HepG2 (cell line): ENCODE measurements around the gene CARS2. TPM values are rescaled to one million over a fixed set of nuclear protein-coding genes. Genes with fewer than 3 reads are reported as not detected.

ENCODE experiments used
- ASH2L ChIP-seq: fragments of 300-600, 200-600 bp; sonication (generic); IDR thresholded peaks from 2 replicates; pipeline ENCODE4 v1.7.0; 2017; ENCODE audit warnings: low read depth, mild to moderate bottlenecking, moderate library complexity, mixed read lengths, low read length; ENCODE audit not compliant: insufficient read length
- CENPT ChIP-seq: sonication (generic); formaldehyde crosslinking; IDR thresholded peaks from 2 replicates; pipeline ENCODE4 v1.8.0; 2022; ENCODE audit warnings: low read depth, mild to moderate bottlenecking, moderate library complexity, missing genetic modification reagents
- KLF16 ChIP-seq, 2 experiments: sonication (generic) in 1 of 2; formaldehyde crosslinking in 1 of 2; IDR thresholded peaks; 2 replicates each; pipeline versions ENCODE4 v1.6.1 to v1.8.0; 2016 to 2023; ENCODE audit warnings: missing genetic modification reagents in 2 of 2, missing compliant biosample characterization in 1 of 2
- SP5 ChIP-seq: IDR thresholded peaks from 2 replicates; pipeline ENCODE4 v1.6.1; 2016; ENCODE audit warnings: low read depth, borderline replicate concordance
- TCF7 ChIP-seq: sonication (generic); IDR thresholded peaks from 2 replicates; pipeline ENCODE4 v1.6.1; 2016; ENCODE audit warnings: antibody characterized with exemption, low read depth
- THAP11 ChIP-seq: IDR thresholded peaks from 2 replicates; pipeline ENCODE4 v1.6.1; 2016; ENCODE audit warnings: missing biosample characterization, missing genetic modification reagents
- ZBTB7A ChIP-seq: sonication (generic); formaldehyde crosslinking; IDR thresholded peaks from 2 replicates; pipeline ENCODE4 v1.8.0; 2022; ENCODE audit warnings: mild to moderate bottlenecking, missing genetic modification reagents
- ZNF772 ChIP-seq: sonication (generic); formaldehyde crosslinking; IDR thresholded peaks from 2 replicates; pipeline ENCODE4 v1.5.0; 2020; ENCODE audit warnings: mild to moderate bottlenecking, missing genetic modification reagents
- polyA plus RNA-seq, 8 experiments: library from polyadenylated mRNA; depleted of rRNA in 3 of 8; stranded (reverse) in 7 of 8; unstranded in 1 of 8; fragments of >200 nt; fragmentation: Illumina TruSeq in 4 of 8; extraction: Trizol in 4 of 8; gene quantifications; 2 replicates each; pipeline versions ENCODE4 v1.2.1 to v1.2.3, GENCODE V29; 2011 to 2016; ENCODE audit warnings: low read depth in 4 of 8, missing spikeins in 1 of 8, mixed read lengths in 1 of 8; ENCODE audit not compliant: insufficient read depth in 1 of 8
- total RNA-seq, 5 experiments: library from RNA; depleted of rRNA; stranded (reverse); fragments of >200 nt; fragmentation: Illumina TruSeq; extraction: Trizol; gene quantifications; 2 replicates each; pipeline ENCODE4 v1.2.3, GENCODE V29; 2016; ENCODE audit warnings: low read depth in 1 of 5
- TF ChIP-seq, protein P1 (sequence below): sonication (generic); formaldehyde crosslinking; IDR thresholded peaks from 2 replicates; pipeline ENCODE4 v1.4.0; 2020; ENCODE audit warnings: missing genetic modification reagents
- TF ChIP-seq, protein P2 (sequence below): sonication (generic); formaldehyde crosslinking; IDR thresholded peaks from 2 replicates; pipeline ENCODE4 v1.4.0; 2020; ENCODE audit warnings: mild to moderate bottlenecking, missing genetic modification reagents
- TF ChIP-seq, protein P3 (sequence below), 2 experiments: sonication (generic) in 1 of 2; formaldehyde crosslinking in 1 of 2; IDR thresholded peaks; 2 replicates each; pipeline versions ENCODE4 v1.4.0 to v1.6.1; 2018 to 2020; ENCODE audit warnings: missing genetic modification reagents in 2 of 2, borderline replicate concordance in 1 of 2, low read depth in 1 of 2, mild to moderate bottlenecking in 1 of 2, missing biosample characterization in 1 of 2

The CARS2 gene
- total and polyA plus RNA-seq, 2 of the 13 experiments (the other 11 are each of a cell fraction or from before 2014, with no cell fraction given) = 41.1 to 59.3 TPM

DNA sequence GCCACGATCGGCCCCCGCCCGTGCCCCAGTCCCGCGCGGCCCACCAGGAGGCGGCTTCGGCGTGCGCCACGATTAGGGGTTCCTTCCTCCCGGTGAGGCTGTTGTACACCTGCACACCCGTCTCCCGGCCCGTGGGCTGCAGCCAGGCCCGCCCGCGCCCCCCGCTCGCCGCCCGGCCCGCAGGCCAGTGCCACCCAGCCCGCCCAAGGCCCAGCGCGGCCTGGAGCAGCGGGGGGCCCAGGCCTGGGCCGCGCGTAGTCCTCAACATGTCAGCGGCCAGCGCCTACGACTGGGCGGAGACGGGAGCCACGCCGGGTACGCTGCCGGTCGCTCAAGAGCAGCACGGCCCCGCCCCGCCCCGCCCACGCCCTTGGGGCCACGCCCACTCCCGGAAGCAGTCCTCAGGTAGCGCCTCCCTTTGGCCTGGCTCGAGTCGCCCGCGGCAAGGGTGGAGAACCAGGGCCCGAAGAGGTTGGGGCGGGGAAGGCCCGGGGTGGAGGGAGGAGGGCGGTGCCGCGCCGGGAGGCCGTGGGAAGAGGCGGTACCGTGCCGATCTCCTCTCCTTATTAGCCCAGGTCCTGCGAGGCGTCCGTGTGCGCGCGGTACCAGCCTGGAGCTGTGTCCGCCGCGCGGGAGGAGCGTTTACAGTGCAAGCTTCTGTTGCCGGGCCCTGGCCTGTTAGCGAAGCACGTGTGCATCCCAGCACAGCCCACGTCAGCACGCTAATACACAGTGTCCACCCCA, at the start of gene CARS2 (continued):
- TF ChIP-seq, protein P1, sequence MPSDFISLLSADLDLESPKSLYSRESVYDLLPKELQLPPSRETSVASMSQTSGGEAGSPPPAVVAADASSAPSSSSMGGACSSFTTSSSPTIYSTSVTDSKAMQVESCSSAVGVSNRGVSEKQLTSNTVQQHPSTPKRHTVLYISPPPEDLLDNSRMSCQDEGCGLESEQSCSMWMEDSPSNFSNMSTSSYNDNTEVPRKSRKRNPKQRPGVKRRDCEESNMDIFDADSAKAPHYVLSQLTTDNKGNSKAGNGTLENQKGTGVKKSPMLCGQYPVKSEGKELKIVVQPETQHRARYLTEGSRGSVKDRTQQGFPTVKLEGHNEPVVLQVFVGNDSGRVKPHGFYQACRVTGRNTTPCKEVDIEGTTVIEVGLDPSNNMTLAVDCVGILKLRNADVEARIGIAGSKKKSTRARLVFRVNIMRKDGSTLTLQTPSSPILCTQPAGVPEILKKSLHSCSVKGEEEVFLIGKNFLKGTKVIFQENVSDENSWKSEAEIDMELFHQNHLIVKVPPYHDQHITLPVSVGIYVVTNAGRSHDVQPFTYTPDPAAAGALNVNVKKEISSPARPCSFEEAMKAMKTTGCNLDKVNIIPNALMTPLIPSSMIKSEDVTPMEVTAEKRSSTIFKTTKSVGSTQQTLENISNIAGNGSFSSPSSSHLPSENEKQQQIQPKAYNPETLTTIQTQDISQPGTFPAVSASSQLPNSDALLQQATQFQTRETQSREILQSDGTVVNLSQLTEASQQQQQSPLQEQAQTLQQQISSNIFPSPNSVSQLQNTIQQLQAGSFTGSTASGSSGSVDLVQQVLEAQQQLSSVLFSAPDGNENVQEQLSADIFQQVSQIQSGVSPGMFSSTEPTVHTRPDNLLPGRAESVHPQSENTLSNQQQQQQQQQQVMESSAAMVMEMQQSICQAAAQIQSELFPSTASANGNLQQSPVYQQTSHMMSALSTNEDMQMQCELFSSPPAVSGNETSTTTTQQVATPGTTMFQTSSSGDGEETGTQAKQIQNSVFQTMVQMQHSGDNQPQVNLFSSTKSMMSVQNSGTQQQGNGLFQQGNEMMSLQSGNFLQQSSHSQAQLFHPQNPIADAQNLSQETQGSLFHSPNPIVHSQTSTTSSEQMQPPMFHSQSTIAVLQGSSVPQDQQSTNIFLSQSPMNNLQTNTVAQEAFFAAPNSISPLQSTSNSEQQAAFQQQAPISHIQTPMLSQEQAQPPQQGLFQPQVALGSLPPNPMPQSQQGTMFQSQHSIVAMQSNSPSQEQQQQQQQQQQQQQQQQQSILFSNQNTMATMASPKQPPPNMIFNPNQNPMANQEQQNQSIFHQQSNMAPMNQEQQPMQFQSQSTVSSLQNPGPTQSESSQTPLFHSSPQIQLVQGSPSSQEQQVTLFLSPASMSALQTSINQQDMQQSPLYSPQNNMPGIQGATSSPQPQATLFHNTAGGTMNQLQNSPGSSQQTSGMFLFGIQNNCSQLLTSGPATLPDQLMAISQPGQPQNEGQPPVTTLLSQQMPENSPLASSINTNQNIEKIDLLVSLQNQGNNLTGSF = peak; percentile 24; the same call in 1 of the 2 replicates
- TF ChIP-seq KLF16 (CRISPR knock-in tag; IDR thresholded peaks at IDR 0.05) (peak in 1 of 2 experiments; percentile 55; a peak in 1 of 4 replicates), TCF7 (no peak), ASH2L (peak; percentile 42), ZBTB7A (CRISPR knock-in tag) (peak; percentile 52; the same call in 1 of the 2 replicates), CENPT (CRISPR knock-in tag) (peak; percentile 59; the same call in 1 of the 2 replicates), SP5 (CRISPR knock-in tag) (peak; percentile 88), ZNF772 (CRISPR knock-in tag) (no peak; the same call in 1 of the 2 replicates), THAP11 (CRISPR knock-in tag) (peak; percentile 74; the same call in 1 of the 2 replicates)
- TF ChIP-seq, protein P2, sequence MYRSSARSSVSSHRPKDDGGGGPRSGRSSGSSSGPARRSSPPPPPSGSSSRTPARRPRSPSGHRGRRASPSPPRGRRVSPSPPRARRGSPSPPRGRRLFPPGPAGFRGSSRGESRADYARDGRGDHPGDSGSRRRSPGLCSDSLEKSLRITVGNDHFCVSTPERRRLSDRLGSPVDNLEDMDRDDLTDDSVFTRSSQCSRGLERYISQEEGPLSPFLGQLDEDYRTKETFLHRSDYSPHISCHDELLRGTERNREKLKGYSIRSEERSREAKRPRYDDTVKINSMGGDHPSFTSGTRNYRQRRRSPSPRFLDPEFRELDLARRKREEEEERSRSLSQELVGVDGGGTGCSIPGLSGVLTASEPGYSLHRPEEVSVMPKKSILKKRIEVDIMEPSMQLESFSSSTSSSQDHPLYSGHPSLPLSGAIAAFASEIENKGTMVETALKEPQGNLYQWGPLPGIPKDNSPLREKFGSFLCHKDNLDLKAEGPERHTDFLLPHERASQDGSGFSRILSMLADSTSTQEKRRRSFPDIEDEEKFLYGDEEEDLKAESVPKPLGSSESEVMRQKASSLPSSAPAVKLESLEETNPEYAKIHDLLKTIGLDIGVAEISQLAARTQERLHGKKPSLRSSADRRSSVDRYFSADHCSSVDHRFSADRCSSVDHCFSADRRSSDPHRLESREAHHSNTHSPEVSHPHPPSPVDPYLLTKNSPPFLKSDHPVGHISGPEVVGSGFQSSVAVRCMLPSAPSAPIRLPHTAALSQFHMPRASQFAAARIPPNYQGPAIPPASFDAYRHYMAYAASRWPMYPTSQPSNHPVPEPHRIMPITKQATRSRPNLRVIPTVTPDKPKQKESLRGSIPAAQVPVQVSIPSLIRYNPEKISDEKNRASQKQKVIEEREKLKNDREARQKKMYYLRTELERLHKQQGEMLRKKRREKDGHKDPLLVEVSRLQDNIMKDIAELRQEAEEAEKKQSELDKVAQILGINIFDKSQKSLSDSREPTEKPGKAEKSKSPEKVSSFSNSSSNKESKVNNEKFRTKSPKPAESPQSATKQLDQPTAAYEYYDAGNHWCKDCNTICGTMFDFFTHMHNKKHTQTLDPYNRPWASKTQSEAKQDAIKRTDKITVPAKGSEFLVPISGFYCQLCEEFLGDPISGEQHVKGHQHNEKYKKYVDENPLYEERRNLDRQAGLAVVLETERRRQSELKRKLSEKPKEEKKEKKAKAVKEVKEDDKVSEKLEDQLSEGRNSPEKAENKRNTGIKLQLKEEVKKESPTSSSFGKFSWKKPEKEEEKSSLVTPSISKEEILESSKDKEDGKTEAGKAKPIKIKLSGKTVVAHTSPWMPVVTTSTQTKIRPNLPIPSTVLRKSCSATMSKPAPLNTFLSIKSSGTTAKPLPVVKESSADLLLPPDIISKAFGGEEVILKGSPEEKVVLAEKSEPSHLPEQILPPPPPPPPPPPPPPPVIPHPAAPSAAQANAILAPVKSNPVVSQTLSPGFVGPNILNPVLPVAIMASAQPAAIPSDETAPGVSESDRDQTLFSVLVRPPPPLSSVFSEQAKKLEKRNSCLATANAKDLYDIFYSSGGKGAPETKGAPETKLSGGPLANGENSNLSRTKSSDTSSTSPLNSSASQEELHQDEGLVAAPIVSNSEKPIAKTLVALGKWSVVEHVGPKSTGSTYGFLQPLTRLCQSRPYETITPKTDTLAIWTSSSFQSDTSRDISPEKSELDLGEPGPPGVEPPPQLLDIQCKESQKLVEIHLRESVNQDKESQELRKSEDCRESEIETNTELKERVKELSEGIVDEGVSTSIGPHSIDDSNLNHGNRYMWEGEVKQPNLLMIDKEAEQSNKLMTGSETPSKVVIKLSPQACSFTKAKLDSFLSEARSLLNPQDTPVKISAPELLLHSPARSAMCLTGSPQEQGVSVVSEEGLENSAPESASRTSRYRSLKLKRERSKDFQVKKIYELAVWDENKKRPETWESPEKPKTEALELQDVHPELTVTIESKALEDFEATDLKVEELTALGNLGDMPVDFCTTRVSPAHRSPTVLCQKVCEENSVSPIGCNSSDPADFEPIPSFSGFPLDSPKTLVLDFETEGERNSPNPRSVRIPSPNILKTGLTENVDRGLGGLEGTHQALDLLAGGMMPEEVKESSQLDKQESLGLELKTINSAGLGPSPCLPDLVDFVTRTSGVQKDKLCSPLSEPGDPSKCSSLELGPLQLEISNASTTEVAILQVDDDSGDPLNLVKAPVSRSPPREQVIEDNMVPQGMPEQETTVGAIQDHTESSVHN = no peak
- TF ChIP-seq, protein P3, sequence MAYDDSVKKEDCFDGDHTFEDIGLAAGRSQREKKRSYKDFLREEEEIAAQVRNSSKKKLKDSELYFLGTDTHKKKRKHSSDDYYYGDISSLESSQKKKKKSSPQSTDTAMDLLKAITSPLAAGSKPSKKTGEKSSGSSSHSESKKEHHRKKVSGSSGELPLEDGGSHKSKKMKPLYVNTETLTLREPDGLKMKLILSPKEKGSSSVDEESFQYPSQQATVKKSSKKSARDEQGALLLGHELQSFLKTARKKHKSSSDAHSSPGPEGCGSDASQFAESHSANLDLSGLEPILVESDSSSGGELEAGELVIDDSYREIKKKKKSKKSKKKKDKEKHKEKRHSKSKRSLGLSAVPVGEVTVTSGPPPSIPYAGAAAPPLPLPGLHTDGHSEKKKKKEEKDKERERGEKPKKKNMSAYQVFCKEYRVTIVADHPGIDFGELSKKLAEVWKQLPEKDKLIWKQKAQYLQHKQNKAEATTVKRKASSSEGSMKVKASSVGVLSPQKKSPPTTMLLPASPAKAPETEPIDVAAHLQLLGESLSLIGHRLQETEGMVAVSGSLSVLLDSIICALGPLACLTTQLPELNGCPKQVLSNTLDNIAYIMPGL (CRISPR knock-in tag; IDR thresholded peaks at IDR 0.05; ENCODE audit: borderline replicate concordance in 1 of 2, low read depth in 1 of 2) = peak in 1 of 2 experiments; percentile 73; a peak in 2 of 4 replicates
